ENCODE data around the gene MAST2. TPM values are rescaled to one million over a fixed set of nuclear protein-coding genes. Genes with fewer than 3 reads are reported as not detected.

MAST2 gene
- total RNA-seq, 1 donor from 2014 or later: 27.1 TPM

DNA sequence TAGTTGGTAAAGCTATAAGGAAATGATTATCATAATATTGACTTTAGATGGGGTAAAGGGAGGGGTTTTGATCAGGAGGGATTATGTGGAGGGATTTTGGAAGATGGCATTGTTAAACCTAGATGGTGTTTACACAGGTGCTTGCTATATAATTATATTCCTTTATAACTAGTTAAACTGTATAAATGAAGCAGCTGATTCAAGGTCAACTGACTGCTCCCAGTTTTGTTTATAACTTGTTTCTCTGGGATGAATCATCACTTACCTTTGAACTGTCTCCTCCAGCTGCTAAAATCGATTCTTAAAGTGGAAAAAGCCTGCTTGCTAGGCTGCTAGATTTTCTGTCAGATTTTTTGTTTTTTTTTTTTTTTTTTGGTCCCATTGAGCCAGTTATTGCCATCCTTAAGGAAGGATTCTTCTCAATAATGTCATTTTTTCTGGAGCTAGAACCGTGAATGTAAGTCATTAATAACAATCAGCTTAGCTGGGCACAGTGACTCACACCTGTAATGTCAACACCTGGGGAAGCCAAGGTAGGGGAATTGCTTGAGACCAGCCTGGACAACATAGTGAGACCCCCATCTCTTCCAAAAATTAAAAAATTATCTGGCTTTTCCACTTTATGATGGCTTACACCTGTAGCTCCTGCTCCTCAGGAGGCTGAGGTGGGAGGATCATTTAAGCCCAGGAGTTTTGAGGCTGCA lies 175.8 kb downstream of the MAST2 start:
- no peak for DNase-seq (ENCODE audit: low spot score)

DNA sequence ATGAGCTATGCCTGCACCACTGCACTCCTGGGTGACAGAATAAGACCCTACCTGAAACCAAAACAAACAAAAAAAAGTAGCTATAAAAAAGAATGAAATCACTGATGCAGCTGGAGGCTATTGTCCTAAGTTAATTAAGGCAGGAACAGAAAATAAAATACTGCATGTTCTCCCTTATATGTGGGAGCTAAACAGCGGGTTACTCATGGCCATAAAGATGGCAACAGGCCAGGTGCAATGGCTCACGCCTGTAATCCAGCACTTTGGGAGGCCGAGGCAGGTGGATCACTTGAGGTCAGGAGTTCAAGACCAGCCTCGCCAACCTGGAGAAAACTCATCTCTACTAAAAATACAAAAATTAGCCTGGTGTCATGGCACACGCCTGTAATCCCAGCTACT lies 176.4 kb downstream of the MAST2 start:
- DNase-seq (ENCODE audit: low spot score): no peak

DNA sequence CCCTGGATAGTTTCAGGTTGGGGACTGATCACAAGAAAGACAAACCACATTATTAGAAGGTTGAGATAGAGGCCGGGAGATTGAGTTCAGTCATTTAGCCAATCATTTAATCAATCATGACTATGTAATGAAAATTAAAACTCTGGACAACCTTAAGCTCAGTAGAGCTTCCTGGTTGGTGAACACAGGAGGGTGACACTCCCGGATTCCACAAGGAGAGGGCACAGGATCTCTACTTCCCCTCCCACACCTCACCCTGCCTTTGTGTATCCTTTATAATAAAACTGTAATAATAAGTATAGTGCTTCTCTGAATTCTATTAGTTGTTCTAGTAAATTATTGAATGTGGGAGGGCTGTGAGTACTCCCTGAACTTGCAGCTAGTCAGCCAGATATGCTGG lies 178.9 kb downstream of the MAST2 start:
- DNase-seq (ENCODE audit: low spot score): no peak

DNA sequence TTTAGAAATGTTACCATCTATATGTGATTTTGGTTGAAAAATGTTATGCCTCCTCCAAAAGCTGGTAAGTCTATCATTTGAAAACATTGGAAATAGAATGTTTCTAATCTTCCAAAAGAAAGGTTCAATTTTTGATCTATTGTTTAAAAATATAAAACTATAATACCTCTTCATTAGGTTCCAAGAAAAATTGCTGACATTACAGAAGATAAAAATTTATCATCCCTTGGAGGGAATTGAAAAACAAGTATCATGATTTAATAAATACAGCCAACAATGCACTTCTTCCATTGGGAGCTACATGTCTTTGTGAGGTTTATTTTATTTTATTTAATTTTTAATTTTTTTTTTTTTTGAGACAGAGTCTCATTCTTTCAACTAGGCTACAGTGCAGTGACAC lies 180.6 kb downstream of the MAST2 start:
- no peak for DNase-seq (ENCODE audit: low spot score)

DNA sequence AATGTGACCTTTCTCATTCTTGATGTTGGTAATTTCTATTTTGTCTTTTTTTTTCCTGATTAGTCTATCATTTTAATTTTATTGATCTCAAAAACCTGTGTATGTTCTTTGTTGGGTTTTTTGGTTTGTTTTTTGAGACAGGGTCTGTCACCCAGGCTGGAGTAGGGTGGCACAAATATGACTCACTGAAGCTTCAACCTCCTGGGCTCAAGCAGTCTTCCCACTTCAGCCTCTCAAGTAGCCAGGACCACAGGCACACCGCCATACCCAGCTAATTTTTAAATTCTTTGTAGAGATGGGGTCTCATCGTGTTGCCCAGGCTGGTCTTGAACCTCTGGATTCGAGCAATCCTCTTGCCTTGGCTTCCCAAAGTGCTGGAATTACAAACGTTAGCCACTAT lies 183.8 kb downstream of the MAST2 start:
- no peak for DNase-seq (ENCODE audit: low spot score)

DNA sequence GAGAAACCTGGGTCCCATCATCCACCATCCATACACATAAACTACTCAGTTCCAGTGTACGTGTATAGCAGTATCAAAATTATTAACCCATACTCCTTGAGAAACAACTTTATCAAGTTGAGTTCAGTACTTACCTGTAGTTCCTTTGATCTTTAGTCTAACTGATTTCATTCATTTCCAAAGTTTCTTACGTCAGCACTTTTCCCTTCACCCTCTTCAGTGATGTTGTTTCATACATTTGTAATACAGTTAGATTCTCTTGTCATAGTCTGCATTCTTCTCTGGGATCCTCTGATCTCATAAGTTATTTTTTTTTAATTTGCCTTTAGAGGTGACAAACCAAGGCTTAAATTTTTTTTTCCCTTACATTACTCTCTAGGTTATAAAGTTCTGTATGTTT lies 185.8 kb downstream of the MAST2 start:
- no peak for DNase-seq (ENCODE audit: low spot score)

DNA sequence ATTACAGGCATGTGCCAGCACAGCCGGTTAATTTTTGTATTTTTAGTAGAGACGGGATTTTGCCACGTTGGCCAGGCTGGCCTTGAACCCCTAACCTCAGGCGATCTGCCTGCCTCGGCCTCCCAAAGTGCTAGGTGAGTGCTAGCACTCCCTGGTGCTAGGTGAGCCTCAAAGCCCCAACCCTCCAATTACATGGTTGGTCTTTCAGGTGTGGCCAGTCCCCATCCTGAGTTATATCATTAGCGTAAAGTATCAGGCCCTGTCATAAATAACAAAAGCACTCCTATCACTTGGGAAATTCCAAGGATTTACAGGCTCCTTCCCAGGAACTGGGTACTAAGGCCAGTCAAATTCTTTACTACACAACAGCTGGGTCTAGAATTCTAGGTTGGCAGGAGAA lies 191.0 kb downstream of the MAST2 start:
- DNase-seq (ENCODE audit: low spot score): no peak

DNA sequence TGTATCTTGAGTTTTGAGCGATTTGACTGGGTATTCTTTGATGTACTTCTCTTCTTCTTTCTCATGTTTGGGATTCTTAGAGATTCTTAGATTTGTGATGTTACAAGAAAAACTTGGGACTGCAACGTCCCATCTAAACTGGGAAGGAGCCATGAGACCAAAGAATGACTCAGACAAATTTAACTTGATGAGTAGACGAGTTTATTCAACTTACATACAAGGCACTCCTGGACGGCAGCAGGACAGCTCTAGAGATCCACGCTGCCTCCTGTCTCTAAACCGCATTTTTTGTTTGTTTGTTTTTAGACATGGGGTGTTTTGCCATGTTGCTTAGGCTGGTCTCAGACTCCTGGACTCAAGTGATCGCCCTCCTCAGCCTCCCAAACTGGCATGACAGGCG lies 191.9 kb downstream of the MAST2 start:
- DNase-seq (ENCODE audit: low spot score): no peak

DNA sequence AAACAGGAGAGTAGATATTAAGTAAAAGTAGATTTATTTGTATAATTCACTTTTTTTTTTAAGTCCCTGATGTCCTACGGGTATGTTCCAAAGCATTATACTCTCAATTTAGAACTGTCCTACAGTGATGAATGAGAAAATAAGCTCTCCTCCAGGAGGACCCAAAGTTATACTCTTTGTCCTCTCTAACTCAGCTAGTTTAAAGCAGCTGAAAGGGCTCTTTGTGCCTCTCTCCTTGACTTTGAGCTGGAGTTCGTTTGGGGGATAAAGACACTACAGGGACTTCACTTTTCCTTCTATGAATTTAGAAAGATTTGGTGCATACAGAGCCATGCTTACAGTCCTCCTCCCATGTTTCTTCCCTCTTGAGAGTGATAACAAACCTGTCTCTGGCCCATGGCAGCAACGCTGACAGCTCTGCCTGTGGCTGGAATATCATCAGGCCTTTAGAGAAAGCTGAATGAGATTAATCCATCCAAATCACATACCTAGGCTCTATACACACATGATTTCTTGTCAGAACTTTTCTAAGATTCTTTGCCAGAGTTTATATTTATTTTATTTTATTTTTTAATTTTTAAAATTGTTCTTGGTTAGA lies 194.7 kb downstream of the MAST2 start:
- DNase-seq (ENCODE audit: low spot score): no peak

DNA sequence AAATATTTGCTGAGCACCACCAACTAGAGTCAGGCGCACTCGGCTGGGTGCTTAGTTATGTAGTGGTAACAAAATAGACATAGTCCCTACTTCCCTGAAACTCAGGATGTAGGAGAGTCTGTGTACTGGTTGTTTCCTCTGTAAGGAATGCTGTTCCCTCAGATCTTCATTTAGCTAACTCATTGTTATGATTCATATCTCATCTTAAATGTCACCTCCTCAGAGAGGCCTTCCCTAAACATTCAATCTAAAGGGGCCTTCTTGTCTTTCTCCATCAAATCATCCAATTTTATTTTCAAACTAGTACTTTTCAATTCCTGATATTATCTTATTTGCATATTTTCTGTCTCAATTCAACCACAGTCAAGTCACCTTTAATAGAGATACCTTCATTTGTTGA lies 196.1 kb downstream of the MAST2 start:
- no peak for DNase-seq (ENCODE audit: low spot score)

DNA sequence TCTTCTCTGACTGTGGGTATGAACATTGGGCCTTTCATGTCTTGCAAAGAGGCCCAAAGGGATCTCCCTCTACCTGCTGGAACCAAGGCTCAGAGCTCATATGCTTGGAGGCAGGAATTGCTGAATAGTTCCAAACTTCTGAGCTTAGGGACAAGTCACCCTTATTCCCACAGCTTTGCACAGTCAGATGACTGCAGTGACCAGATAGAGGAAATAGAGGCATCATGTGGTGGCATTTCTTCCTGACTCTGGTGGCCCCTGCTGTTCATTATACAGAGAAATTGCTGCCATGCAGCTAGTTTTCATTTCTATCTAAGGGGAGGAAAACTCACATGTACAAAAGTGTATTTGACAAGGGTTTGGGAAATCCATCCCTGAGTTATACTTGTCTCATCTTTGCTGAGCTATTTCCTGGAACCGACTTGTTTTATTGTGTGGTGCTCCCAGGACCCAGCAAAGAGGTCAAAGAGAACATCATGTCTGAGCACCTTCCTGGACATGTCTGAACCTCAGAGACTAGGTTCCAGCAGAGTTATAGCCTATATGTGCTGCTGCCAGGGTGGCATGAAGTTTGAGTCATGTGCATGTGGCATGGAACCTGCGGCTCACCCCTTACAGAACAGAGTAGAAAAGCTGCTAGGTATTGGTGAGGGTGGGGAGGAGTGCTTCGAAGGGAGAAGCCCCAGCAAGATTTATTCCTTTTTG lies 197.8 kb downstream of the MAST2 start:
- DNase-seq (ENCODE audit: low spot score): no peak

DNA sequence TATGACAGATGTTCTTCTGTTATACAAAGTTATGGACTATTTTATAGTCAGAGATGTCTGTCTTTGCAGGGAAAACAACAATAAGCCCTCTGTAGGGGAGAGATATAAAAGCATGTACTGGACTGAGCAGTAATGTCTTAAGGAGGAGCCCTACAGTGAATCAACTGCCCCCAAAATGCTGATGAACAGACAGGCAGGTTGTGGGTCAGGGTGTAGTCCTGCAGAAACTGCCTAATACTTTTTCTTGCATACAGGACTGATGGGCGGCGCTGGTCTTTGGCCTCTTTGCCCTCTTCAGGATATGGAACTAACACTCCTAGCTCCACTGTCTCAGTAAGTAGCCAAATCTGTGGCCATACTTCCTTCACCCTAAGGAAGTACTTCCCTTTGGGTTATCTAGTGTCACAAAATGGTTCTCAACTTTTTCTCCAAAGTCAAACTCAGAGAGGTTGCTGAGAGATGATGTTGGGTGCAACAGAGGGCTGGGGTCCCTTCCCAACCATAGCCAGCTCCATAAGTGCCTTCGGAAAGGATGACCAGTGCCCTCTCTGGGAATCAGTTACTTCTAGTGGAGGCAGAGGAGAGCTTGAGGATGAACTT lies 199.2 kb downstream of the MAST2 start:
- no peak for DNase-seq (ENCODE audit: low spot score)

DNA sequence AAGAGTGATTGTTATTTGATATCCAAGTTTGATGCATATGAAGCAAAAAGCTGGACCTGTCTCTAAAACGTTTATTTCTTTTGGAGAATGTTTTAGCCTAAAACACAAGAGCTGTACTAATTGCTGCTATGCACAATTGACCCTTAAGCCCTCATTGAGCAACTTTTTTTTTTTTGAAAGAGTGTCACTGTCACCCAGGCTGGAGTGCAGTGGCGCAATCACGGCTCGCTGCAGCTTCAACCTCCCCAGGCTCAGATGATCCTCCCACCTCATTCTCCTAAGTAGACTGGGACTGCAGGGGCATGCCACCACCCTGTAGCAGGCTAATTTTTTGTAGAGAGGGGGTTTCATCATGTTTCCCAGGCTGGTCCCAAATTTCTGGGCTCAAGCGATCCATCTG lies 199.9 kb downstream of the MAST2 start:
- no peak for DNase-seq (ENCODE audit: low spot score)

DNA sequence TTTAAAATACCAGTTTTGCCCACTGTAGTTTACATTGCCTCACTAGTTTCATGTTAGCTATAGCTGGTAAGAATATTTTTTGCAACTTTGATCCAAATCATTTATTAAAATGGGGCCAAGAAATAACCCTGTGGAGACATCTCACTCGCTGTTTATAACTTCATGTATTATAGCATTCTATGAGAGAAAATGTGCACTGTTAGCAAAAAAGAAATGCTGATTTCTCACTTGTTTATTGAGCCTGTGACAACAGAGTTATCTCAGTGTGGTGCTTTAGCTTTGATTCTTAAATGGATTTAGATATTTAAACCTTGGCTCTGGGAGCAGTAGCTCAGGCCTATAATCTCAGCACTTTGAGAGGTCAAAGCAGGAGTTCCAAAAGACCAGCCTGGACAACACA lies 201.1 kb downstream of the MAST2 start:
- DNase-seq (ENCODE audit: low spot score): no peak

DNA sequence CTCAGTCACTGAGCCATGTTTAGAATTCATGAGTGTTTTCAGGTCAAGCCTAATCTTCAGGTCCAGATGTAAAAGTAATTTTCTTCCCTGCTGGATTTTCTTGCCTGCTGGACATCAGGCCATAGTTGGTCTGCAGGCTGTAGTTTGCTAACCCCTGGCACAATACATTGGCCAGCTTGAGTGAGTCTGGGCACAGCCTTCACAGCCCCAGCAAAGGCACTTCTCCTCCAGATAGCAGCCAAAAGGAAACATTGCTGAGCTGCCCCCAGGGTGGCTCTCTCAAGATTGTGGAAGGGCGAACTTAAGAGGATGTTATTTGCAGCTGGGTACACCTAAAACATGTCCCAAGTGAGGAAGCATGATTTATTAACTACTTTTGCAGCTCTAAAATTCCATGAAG lies 202.2 kb downstream of the MAST2 start:
- DNase-seq (ENCODE audit: low spot score): no peak

DNA sequence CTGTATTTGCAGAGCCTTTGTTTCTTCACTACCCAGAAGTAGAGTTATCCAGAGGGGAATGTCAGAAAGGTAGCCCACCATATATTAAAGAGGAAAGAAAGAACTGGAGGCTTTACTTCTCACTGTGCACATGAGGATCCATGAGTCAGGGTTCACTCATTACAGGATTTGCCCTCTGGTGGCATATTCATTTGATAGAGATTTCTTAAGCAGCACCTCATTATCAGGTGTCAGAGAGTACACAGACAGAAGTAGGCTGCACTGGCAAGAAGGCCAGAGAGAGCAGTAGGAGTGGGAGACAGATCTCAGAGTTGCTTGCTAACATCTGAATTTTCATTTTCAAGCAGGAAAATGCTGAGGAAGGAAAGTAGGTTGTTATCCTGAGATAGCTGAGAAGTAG lies 205.2 kb downstream of the MAST2 start:
- DNase-seq (ENCODE audit: low spot score): no peak

DNA sequence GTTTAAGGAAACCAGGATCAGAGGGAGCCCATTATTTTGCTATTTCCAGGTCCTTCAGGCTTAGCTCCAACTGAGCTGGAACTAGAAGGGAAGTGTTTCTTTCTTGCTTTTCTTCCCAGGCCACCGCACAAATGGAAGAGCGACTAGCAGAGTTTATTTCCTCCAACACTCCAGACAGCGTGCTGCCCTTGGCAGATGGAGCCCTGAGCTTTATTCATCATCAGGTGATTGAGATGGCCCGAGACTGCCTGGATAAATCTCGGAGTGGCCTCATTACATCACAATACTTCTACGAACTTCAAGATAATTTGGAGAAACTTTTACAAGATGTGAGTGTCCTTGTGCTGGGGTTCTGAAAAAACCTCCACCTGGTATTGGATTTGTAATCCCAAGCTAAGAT lies 207.2 kb downstream of the MAST2 start:
- no peak for DNase-seq (ENCODE audit: low spot score)

DNA sequence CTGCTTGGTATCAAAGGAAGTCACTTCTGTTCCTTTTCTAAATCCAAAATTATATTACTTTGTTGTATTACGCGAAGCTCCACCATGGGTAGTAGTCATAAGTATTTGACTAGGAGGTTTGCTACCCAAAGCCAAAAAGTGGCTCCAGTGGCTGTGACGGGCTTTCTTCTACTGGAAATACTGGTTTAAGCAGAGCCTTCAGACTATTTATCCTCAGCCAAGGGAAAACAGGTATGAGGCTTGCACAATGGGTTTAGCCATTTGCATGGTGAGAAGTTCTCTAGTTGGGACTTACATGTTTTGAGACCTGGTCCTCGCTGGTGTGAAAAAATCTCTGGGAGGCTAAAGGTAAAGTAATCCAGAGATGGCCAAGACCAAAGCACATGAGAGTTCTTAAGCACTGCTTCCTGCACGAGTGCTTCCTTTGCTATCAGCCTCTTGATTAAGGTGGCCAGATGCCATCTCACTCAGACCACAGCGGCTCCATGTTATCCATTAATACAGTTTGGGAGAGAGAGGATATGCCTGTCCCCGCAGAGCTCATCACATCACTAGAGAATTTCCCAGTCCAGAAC lies 207.8 kb downstream of the MAST2 start:
- DNase-seq (ENCODE audit: low spot score): no peak

DNA sequence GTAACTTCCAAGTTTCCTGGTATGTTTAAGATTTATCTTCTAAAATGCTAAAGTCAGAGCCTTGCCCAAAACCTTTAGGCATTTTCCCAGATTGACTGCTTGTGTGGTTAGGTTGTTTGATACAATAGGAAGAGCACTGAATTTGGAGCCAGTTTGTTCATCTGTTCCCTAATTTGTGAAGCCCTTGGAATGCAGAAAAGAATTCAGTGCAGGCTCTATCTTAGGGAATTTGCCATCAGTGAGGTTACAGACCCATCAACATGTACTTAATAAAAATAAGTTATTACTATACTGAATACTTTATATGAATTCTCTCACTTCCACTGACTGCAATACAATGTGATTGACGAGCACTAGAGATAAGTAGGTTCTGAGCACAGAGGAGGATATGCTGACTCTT lies 208.8 kb downstream of the MAST2 start:
- no peak for DNase-seq (ENCODE audit: low spot score)

DNA sequence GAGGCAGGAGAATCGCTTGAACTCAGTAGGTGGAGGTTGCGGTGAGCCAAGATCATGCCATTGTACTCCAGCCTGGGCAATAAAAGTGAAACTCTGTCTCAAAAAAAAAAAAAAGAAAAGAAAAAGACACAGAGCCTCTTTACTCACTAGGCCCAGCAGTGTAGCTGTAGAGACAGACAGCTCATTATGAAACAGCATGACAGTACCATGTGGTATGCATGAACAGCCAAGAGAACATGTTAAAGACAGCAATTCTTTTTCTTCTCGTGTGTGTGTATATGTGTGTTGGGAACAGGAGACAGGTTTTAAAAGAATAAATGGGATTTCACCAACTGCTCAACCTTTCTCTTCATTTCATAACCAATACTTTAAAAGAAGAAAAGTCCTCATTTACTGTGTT lies 210.2 kb downstream of the MAST2 start:
- no peak for DNase-seq (ENCODE audit: low spot score)

DNA sequence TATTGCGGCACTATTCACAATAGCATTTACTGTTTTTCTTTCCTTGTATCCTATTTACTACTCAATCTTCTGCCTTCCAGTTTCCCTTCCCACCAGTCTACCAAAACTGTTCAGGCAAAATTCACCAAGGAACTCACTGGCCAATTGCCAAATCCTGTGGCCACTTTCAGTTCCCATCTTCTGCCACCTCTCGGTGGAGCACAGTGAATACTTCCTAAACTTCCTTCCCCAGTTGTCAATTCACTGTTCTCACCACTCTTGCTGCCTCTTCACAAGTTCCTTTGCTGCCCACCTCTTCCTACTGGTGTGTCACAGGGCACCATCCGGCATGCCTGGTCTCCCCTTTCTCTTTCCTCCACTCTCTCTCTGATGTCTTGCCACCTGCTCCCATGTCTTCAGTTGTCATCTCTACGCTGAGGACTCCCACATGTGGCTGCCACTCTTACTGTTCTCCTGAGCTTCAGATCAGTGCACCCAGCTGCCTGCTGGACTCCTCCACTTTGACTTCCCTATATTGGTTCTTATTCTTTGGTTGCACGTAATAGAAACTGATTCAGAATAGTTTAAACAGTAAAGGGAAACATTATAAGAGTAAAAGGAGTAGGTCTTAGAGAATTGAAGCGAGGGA lies 214.6 kb downstream of the MAST2 start:
- DNase-seq (ENCODE audit: low spot score): no peak

DNA sequence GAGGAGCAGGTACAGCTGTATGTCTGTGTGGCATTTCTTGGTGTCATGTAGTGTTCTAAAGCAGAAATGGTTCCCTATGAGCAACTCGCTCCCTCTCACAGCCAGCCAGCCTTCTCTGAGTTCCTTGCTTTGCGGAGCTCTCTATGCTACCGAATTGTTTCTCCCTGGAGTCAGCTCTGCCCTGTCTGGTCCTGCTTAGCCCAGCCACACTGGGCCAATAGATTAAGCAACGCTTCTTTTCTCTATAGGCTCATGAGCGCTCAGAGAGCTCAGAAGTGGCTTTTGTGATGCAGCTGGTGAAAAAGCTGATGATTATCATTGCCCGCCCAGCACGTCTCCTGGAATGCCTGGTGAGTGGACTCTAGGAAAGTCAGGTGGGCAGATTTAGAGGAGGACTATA lies 215.9 kb downstream of the MAST2 start:
- no peak for DNase-seq (ENCODE audit: low spot score)
